HG02870 (cell line): Measurements from ENCODE around the gene BCO1.

ENCODE experiments used
- ATAC-seq: cut with Tn5 transposase; IDR thresholded peaks from one replicate; pipeline ENCODE4 v1.9.1; 2021; ENCODE audit warnings: mild to moderate bottlenecking, moderate library complexity; ENCODE audit not compliant: unreplicated experiment

BCO1 gene

DNA sequence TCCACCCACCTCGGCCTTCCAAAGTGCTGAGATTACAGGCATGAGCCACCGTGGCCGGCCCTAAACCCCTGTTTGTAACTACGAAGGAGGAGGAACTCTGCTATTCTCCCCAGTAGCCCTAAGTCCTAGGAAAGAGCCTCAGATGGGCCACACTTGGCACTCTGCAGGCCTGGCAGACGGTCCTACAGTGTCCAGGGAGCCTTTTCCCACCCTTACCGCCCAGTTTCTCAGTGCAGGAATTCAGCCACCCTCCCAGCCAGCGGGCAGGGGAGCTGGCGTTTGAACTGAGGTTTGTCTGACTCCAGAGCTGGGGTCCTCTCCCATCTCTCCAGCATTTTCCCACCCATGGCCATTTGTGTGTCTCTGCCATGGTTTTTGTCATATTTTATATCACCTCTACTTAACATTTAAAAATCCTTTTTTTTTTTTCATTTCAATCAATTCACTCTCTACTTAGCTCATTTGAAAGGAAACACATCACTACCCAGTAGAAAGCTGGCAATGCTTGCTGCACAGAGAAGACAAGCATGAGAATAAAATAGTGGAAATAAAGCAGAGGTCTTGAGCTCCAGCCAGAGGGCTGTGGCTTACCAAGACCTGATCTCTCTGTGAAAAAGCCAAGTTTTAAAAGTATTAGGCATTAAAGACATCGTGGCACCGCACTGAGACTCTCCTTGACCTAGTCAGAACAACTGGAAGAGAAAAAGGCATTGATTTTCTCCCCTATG, 34.9 kb downstream of the BCO1 start:
- ATAC-seq: no peak

GRCh38 chr16:81275064-81275532, 36.6 kb downstream of the BCO1 start:
- no peak for ATAC-seq

GRCh38 chr16:81275795-81276194, 37.3 kb downstream of the BCO1 start:
- no peak for ATAC-seq

DNA sequence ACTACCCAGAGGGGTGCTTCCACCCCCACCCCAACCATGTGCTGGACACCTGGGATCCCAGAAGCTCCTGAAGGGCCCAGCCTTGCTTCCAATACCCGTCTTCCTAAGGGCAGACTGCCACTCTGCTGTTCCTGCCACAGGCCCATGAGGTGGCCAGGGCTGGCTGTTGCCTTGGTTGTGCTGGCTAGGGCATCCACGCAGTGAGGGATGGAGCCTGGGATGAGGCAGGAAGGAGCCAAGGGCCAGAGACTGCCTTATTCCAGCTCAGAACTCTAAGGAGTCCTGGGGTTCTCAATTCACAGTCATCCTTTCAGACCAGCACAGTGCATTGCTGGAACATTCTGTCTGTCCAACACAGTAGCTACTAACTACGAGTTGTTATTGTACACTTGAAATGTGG, 37.8 kb downstream of the BCO1 start:
- no peak for ATAC-seq

DNA sequence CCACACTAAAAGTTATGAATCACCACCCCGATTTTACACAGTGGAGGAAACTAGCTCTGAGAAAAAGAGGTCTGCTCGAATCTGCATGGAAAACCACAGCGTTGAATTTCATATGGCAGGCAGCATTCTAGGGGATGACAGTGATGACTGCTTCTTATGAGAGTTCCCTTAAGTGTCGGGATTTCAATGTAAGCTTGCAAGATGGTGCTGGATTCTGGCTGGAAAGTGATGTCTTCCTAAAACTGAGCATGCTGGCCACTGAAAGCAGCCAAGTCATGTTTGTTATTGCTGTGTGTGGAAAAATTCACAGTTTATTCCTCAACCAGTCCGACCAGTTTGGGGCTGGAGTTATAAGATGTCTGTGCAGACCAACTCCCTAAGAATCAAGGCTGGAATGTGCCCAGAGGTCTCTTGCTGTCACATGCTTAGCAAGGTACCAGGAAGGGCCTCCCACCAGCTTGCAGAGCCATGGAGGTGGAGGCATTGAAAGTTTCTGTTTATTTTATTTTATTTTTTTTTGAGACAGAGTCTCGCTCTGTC, 39.1 kb downstream of the BCO1 start:
- ATAC-seq: no peak

DNA sequence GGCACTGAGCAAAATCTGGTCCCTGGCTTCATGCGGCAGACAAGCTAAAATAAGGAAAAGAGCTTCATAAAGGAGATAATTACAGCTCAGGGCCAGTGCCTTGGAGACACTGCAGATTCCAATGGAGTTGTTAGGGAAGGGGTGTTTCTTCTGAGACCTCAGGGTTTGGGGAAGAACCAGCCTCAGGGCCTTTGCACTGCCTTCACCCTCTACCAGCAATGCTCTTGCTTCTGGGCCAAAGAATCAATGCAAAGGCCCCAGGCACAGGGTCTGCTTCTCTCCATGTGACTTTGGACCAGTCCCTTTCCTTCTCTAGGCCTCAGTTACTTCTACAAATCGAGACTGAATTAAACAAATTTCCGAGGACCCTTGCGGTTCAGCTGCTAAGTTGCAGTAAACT, 40.0 kb downstream of the BCO1 start:
- ATAC-seq: no peak

DNA sequence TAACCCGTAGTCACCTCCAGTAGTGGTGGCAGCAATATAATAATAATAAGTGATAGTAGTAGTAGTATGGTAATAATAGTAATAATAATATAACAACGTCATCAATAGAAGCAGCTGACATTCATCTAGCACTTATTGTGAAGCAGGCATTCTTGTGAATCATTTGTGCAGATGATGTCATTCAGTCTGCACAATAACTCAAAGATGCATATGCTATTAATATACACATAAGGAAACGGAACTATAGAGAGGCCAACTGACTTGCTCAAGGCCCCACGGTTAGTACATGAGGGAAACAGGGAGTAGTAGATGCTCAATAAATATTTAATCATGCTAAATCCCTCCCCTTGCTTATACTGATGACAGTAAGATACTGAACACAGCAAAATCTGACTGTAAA, 40.9 kb downstream of the BCO1 start:
- ATAC-seq: no peak

GRCh38 chr16:81280393-81280792, 41.9 kb downstream of the BCO1 start:
- no peak for ATAC-seq

- no peak for ATAC-seq
Observed at GRCh38 chr16:81283044-81283443, 44.6 kb downstream of the BCO1 start.

DNA sequence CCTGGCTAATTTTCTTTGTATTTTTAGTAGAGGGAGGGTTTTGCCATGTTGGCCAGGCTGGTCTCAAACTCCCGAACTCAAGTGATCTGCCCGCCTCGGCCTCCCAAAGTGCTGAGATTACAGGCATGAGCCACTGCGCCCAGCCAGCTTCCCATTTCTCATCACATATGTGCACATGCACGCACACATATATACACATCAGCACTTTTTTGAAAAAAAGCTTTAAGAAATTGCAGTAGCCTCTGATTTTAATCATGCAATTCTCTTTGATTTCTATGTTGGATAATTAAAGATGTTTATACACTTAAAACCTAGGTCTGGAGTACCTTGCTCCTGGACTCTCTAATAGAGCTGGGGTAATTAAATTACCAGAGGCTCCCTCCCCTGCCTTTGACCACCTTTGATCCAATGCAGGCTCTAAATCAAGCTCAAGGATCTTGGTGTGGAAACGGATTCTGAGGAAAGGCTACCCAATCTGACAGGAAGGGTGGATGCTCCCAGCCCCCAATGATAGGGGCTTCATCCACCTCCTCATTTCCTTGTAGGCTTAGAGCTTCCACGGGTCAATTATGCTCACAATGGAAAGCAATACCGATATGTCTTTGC, 46.6 kb downstream of the BCO1 start:
- no peak for ATAC-seq

DNA sequence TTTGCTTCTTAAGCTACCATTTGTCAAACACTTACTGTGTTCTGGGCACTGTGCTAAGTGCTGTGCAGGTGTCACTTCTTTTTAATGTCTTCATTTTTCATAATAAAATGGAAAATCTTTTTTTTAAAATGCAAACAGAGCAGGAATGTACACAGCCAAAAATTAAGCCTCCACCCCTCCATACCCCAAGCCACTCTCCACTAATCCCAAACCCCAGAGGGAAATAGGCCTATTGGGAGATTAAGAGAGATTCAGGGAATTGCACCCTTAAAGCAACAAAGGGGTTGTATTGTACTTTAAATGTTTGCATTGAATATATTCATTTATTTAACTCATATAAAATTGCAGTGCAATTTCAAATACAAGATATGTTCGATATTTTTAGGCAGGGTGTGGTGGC, 47.7 kb downstream of the BCO1 start:
- ATAC-seq: no peak

- no peak for ATAC-seq
Observed at GRCh38 chr16:81291117-81291516, 52.6 kb downstream of the BCO1 start.

DNA sequence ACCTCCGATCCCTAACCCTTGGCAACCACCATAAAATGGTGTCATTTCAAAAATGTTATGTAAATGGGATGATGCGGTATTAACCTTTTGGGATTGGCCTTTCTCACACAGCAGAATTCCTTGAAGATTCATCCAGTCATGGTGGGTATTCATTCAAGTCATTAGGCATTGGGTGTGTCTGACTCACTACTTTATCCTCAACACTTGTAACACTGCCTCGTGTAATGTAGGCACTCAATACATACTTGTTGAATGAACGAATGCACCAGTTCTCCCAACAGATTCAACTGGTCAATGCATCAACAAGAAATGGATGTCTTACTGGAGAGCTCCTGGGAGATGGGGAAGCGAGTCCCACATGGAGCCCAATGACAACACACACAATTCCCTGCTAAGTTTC, 54.4 kb downstream of the BCO1 start:
- ATAC-seq: no peak

- ATAC-seq: no peak
Observed at GRCh38 chr16:81293909-81294802, 55.7 kb downstream of the BCO1 start.

GRCh38 chr16:81296631-81297030, 58.1 kb downstream of the BCO1 start:
- ATAC-seq: no peak

- ATAC-seq: no peak
Observed at GRCh38 chr16:81307770-81308169, 69.3 kb downstream of the BCO1 start.

DNA sequence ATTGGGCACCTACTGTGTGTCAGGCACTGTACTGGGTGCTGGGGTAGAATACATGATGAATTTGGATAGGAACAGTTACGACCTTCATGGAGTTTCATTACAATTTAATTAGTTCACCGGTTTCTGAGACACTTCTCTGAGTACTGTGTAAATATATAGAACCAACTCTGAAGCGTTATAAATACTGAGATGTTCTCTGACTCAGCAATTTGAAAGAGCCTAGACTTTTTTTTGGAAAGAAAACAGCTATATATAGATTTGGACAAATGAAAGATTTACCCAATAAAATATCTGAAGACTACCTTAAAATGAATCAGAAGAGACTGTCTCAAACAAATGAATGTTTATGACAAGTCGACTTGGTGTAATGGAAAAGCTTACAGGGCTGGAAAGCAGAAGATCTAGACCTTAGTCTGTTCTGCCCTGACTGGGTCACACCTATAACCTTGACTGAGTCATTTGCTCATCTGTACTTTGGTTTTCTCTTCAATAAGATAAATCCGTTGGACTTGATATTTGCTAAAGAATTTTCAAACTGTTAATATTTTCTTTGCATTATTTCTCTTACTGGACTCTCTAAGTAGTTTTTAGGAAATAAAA, 71.7 kb downstream of the BCO1 start:
- ATAC-seq: no peak

GRCh38 chr16:81311762-81312161, 73.3 kb downstream of the BCO1 start:
- no peak for ATAC-seq

GRCh38 chr16:81313701-81314602, 75.5 kb downstream of the BCO1 start:
- ATAC-seq: no peak
